Transverse colon (tissue), 4 donors: ENCODE measurements around the gene SORCS3.

ENCODE experiments used
- POLR2AphosphoS5 ChIP-seq, 3 donors: sonication (generic); formaldehyde crosslinking; IDR thresholded peaks; one replicate each; pipeline ENCODE4 v1.6.1; 2016; ENCODE audit warnings: antibody characterized with exemption in 3 of 3
- TF ChIP-seq, protein P1 (sequence below), 5 experiments: fragments of 200-600 bp in 3 of 5; fragments of 450-650 bp in 2 of 5; sonication (generic) in 3 of 5; IDR thresholded peaks; 1 replicate in 2 of 5; 2 replicates in 3 of 5; pipeline ENCODE4 v1.5.1; 2016 to 2017; ENCODE audit warnings: antibody characterized with exemption in 5 of 5, inconsistent platforms in 3 of 5, mild to moderate bottlenecking in 2 of 5, moderate library complexity in 1 of 5

DNA sequence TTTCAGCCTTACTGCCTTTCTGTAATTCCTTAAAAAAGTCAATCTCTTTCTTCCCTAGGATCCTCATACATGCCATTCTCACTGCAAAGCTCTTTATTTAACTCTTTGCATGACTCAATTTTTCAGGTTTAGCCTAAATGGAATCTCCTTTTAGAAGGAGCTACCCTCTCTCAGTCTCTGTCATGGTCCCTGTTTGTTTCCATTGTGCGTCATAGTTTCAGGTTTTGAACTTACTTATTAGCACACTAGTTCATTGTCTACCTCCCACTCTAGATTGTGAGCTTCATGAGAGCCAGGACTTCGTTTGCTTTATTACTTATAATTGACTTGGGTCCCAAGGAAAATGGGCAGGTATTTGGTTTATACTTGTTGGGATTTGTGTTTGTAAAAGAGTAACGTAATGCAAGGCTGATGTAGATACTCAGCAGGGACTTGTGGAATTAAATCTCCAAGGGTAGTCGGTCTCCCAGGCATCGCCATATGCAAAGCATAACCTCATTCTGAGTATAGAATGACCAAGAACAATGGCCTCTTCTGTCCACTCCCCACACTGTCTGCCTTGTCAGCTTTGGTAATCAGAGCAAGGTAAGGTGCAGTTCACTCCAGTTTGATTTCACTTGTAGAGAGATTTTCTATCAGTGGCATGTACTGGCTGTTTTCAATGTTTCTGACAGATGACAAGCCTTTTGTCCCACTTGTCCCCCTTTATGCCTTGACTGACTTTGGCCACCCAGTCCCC lies 252.0 kb downstream of the SORCS3 start:
- TF ChIP-seq, protein P1, sequence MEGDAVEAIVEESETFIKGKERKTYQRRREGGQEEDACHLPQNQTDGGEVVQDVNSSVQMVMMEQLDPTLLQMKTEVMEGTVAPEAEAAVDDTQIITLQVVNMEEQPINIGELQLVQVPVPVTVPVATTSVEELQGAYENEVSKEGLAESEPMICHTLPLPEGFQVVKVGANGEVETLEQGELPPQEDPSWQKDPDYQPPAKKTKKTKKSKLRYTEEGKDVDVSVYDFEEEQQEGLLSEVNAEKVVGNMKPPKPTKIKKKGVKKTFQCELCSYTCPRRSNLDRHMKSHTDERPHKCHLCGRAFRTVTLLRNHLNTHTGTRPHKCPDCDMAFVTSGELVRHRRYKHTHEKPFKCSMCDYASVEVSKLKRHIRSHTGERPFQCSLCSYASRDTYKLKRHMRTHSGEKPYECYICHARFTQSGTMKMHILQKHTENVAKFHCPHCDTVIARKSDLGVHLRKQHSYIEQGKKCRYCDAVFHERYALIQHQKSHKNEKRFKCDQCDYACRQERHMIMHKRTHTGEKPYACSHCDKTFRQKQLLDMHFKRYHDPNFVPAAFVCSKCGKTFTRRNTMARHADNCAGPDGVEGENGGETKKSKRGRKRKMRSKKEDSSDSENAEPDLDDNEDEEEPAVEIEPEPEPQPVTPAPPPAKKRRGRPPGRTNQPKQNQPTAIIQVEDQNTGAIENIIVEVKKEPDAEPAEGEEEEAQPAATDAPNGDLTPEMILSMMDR (IDR thresholded peaks at IDR 0.05): no peak
- TF ChIP-seq POLR2AphosphoS5 (IDR thresholded peaks at IDR 0.05): no peak
